Stimulated activated CD4-positive, alpha-beta T cell treated with anti-CD3 and anti-CD28 coated beads, Interleukin-12 subunit alpha, Interleukin-12 subunit beta, amount 100 ng/mL, for 24 hours (primary cell): ENCODE results near the gene CXorf51B.
"Not testable (repeated sequence)": the region's sequence is repeated elsewhere in the genome, so short reads cannot be mapped to it uniquely, and the experiment has no call there.

ENCODE experiments used
- DNase-seq, 2 experiments: peaks; one replicate each; pipeline ENCODE4 v3.0.0-alpha.2; 2020; ENCODE audit warnings: low read depth in 2 of 2

The CXorf51B gene

DNA sequence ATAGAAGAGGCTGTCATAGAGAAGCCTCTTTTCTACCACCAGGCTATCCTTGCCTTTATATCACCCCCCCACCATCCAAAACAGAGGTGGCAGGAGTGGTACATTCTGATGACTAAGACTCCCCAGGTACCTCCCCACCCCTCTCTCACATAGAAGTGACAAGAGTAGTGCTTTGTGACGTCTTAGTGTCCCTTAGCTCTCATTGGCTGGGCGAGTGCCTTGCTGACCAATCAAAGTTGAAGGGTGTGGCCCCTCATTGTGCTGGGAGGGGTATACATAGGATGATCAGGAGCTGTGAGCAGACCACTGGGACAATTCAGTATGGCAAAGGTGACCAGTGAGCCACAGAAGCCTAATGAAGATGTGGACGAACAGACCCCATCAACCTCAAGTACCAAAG is at the start of gene CXorf51B:
CXorf51B (plus strand) TSS at position 301 of the 400 bp plus-strand sequence; CDS start at position 322, 21 bp downstream.
- DNase-seq, result not testable (repeated sequence)

DNA sequence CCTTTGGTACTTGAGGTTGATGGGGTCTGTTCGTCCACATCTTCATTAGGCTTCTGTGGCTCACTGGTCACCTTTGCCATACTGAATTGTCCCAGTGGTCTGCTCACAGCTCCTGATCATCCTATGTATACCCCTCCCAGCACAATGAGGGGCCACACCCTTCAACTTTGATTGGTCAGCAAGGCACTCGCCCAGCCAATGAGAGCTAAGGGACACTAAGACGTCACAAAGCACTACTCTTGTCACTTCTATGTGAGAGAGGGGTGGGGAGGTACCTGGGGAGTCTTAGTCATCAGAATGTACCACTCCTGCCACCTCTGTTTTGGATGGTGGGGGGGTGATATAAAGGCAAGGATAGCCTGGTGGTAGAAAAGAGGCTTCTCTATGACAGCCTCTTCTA is 5.1 kb downstream of the CXorf51B start, which contains the start of gene CXorf51A:
CXorf51A (minus strand) TSS at position 101 of the 400 bp plus-strand sequence; CDS start at position 80, 21 bp downstream.
- DNase-seq, result not testable (repeated sequence)

DNA sequence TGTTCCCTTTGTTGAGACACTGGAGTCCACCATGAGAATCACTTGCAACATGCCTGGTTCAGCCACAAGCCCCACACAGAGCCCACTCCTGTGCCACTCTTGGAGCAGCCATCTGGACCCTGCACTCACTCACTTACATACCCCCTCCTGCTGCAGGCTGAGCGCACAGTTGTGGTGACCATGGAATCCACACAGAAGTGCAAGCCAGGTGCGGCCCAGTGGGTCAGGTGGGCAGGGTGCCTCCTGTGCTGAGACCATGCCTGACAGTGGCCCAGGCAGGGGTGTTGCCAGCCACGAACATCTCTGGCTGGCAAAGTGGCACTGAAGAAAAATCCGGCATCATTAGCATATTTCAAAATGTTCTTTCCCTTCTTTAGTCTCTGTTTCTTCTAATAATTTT is 22.4 kb downstream of the CXorf51B start:
- DNase-seq, result no peak

DNA sequence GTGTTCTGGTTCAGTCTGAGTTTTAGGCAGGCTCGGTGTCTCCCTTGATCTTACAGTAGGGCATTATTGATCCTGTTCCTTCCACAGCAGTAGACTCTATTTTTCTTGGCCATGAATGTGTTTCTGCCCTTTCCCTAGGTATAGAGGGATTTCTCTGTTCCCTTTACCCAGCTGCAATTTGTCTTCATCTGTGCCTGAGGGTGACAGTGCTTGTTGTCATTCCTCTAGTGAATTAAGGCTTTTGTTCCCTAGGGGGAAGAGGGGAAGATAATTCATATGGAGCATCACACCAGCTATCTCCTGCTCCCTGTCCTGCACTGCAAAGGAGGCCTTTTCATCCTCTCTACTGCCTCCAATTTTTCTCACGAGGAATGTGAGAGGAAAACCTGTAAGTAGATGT is 44.7 kb downstream of the CXorf51B start:
- DNase-seq, result no peak
